GM15510 (cell line): ENCODE data around the gene TLCD3B.

ENCODE experiments used
- POLR2A ChIP-seq: IDR thresholded peaks from 3 replicates; pipeline ENCODE4 v1.6.1; 2011; ENCODE audit warnings: borderline replicate concordance; ENCODE audit not compliant: insufficient read length; ENCODE audit errors: extremely low read depth

Gene TLCD3B

DNA sequence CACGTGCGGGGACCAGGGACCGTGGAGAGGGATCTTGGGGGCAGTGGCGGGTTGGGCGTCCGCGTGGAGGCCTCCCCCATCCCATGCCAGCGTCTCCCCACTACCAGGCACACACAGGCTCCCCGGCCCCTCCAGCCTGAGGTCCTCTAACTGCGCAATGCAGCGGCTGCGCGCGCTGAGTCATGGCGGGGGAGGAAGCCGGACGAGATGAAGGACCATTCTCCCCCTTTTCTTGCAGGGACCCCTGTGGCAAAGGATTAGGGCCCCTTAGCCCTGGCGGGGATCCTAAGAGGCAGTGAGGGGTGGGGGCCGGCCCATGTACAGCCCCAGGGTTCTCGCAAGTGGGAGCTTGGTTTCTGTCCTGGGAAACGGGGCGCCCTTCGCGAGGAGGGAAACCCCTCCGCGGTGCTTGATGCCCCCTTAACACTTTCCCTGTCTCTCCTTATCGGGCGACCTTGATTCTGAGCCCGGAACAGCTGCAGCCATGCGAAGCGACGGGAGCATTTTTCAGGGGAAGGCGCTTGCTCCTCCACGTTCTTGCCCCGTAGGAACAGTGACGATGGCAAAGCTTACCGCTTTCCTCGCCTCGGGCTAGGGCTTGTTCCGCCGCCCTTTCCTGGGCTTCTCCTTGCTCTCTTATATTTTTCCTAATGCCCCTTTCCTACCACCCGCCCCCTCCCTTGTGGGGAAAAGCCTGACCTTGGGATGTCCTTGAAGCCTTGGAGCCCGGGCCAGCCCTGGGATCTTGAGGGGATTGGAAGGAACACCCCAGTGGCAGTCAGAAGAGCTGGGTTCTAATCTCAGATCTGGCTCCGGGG is 35.1 kb upstream of the TLCD3B start:
- TF ChIP-seq POLR2A, result no peak

DNA sequence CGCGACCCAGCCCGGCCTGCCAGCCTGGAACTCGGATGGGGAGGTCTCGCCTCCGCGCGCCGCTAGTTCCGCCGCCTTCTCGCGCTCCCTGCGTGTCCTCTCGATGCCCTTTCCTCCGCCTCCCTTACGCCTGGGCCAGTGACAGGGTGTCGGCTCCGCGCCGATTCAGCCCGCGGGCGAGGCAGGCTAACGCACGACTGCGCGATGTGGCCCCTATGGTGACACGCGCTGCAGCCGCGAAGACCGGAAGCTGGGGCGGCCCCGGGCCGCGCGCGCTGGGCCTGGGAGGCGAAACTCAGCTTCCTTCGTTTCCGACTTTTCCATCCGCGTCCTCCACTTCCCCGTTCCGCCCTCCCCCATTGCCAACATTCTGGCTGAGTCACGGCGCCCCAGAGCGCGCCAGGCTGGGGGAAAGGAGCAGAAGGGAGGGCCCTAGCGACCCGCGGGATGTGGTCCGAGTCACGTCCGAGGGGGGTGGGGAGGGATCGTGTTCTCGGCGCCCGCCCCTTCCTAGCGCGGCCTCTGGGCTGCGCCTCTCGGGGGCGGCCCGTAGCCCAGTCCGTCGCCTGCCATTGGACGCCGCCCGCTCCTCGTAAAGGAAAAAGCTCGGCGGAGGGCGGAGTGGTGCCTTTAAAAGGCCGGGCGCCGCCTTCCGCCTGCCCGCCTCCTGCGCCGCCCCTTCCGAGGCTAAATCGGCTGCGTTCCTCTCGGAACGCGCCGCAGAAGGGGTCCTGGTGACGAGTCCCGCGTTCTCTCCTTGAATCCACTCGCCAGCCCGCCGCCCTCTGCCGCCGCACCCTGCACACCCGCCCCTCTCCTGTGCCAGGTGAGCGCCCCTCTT is 34.3 kb upstream of the TLCD3B start, which contains the start of gene ALDOA:
ALDOA (plus strand) TSS at position 659 of the 841 bp plus-strand sequence. CDS start 1,138 bp downstream, outside the sequence.
- TF ChIP-seq POLR2A, result peak; percentile 92

DNA sequence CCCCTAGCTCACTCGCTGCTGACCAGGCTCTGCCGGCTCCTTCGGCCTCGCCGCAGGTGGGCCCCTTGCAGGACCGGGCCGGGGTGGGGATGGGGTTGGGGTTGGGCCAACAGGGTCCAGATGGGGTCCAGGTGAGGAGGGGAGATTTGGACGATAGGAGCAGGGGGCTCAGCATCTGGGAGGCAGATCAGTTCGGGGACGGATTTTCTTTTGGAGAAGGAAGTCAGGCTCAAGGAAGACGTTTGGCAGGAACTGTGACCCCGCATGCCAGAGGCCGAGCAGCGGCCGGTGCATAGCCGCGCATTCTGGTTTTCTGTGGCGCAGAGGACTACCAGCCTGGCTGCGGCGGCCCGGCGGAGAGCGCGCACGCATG is 33.6 kb upstream of the TLCD3B start:
- no peak for TF ChIP-seq POLR2A

DNA sequence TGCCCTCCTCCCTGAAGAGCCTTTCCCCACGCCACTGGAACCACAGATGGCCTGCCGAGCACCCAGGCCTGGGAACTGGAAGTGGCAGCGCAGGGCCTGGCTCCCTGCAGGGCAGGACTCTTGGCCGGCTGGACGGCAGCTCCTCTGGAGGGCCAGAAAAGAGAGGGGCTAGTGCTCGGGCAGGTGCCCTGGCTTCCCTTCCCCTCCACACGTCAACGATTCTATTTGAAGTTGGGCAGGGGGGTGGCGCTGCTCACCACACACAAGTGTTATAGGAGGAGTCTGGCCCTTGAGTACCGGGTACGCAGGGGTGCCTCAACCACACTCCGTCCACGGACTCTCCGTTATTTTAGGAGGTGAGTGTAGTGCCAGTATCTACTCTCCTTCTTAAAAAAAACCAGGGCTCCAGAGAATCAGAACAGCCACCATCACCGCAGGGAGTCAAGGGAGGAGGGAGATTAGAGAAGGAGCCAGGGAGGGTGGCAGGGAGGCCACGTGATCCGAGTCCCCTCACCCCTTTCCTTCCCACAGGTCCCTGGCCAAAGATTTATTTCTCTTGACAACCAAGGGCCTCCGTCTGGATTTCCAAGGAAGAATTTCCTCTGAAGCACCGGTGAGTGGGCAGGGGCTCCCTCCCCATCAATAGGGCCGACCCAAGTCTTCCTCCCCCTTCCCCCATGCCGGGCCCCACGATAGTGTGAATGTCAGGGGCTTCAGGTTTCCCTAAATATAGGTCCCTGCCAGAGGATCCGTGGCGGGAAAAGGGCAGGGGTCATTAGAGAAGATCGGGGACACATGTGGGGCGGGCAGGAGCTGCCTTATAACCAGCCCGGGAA is 33.0 kb upstream of the TLCD3B start:
- TF ChIP-seq POLR2A, result peak; percentile 67

DNA sequence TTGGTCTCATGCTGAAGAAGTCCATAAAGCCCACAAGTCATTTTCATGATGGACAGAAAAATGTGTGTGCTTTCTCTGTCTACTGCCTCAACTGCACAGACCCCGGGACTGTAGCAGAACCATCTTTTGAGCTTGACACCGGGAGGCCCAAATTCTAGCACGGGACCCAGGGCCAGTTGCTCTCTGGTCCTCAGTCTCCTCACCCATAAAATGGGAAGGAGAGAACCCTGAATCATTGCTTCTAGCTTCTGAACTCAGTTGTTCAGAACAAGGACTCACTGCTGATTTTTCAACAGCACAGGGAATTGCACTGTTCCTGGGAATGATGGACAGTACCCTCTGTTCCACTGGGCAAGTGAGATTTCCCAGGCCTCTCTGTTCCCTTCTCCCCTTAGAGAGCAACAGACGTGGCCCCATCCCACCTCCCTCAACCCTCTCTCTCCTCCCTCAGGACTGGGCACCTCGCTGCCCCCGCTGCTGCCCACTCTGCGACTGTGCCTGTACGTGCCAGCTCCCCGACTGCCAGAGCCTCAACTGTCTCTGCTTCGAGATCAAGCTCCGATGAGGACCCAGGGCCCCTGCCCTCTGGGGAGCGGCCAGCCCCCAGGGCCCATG is 32.3 kb upstream of the TLCD3B start:
- no peak for TF ChIP-seq POLR2A

DNA sequence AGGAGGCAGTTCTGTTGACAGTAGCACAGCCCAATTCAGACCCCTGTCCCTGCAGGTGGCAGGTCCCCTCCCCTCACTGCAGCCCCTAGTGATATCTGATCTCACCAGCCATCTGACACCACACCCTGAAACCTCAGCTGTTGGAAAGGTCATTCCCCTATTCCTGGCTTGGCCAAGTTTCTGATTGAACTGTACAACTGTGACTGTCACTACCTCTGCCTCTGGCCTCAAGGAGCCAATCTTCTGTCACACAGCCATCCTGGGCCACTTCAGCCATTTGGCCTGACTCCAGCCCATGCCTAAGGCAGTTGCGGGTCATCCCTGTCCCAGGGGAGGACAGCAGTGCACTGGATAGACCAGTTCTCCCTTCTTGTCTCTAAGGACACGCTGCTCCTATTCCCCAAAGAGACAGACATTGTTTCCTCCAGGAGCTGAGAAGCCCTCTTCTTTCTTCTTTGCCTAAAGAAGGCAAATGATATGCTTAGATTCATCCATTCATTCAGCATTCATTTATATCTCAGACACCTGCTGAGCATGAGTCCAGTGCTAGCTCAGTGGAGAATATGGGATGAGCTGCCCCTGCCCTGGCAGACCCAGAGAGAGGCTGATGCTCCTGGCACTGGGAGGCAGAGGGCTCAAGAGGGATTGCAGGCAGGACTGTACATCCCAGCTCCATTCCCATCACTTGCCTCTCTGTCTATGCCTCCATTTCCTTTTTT is 29.9 kb upstream of the TLCD3B start:
- no peak for TF ChIP-seq POLR2A

DNA sequence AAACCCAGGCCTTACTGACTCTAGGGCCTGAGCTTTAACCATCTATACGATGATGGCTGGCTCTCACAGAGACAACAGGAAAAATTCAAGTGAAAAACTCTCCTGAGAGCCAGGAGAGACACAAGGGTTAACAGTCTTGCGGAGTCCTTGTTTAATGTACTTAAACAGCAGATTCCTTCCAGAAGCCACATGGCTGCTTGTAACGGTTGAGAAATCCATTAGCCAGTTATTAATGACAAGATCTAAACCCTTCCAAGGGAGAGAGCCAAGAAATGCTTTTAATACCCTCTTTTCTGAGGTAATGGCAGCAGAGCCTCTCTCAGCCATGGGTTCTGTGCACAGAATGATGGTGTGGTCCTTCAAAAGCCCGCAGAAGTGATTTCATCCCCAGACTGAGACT is 29.3 kb upstream of the TLCD3B start:
- no peak for TF ChIP-seq POLR2A

DNA sequence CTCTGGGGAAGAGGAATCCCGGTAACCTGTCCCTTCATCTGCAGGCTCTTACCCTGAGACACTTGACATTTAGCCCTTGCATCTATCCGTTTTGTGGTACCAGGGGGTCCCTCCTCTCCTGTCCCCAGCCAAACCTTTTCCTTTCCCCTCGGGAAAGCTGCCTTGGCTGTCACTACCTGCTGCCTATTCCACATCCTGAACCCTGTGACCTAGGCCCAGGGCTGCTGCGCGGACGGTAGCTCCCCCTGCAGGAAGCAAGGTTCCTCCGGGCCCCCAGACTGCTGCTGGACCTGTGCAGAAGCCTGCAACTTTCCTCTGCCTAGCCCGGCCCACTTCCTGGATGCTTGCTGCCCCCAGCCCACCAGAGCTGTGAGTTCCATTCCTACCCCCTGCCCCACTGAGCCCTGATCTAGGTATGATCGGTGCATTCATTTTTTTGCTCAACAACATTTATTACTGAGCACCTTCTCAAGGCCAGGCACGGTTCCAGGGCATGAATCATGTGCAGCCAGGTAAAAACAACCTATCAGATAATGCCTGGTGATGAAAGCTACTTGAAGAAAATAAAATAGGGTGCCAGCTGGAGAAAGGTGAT is 24.0 kb upstream of the TLCD3B start:
- no peak for TF ChIP-seq POLR2A

DNA sequence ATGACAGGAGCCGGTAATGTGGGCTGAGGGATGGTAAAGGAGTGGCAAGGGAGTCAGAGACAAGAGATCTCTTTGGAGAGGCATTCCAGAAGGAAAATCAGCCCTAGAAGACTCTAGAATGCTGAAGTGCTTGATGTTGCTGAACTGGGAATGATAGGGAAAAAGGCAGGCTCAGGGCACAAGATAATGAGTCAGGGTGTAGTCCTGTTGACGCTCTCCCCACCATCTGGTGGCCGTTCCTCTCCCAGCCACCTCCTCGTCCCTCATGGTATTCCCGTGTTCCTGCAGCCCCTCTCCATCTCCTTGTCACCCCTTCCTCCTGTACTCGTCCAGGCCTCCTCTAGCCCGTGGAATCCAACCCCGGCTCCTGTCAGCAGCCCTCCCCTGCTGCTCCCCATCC is 23.4 kb upstream of the TLCD3B start:
- no peak for TF ChIP-seq POLR2A

DNA sequence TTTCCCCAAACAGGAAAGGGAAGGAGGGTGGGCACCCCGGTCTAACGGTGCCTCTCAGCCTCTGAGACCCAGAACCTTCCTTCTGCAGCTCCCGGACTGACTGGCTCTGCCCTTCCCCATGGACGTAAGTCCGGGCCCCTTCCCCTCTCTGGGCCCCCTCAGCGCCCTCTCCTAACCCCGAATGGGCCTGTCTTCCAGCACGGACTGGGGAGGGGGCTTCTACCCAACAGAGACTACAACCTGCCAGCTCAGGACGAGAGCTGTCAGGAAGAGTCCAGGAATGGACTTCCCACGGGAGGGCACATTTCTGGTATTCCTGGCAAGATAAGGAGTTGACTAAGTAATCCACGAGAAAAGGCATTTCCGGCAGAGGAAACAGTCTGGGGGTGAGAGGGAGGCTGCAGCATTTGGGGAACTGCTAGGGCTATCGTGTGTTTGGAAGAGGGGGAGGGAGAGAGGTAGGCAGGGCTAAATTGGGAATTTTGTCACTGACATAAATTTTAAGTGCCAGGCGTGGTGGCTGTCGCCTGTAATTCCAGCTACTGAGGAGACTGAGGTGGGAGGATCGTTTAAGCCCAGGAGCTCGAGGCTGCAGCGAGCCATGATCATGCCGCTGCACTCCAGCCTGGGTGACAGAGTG is 22.4 kb upstream of the TLCD3B start:
- no peak for TF ChIP-seq POLR2A

DNA sequence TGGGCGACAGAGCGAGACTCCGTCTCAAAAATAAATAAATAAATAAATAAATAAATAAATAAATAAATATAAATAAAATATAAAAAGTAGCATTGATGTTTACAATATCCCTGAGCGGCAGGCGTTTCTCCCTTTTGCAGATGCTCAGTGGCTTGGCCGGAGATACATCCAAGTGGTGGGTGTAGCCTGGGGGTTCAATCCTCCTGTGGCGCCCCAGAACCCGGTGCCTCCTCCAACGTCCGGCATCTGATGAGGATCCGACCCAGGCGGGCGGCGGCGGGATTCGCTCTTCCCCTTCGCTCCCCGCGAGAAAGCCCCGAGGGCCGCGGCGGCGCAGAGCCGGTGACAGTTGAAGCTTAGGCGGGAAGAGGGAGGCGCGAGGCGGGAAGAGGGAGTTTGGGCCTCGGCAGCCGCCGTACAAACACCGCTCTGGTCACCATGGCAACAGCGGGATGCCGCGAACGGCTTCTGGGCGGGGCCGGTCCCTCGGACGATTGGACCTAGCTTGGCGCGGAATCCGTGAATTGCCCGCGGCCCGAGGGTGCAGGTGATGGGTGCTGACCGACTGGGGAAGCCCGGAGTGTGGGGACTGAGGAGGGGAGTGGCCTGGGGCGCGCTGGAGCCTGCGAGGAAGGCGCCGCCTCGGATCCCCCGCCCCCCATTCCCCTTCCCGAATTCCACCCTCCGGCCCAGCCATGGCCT is 21.8 kb upstream of the TLCD3B start:
- peak; percentile 44 for TF ChIP-seq POLR2A

DNA sequence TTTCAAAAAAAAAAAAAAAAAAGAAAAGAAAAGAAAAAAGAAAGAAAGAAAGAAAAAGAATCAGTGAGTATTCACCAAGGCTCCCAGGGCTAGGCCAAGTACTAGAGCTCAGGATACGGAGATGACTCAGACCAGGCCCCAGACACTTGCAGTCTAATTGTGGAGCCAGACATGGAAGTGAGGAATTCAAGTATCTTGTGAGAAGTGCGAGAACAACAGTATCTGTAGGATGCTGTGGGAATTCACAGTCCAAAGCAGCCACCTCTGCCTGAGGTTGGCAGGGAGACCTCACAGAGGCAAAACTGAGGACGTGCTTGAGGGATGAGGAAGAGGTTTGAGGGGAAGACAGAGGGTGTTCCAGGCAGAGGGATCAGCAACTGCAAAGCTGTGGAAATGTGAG is 20.4 kb upstream of the TLCD3B start:
- TF ChIP-seq POLR2A, result no peak

DNA sequence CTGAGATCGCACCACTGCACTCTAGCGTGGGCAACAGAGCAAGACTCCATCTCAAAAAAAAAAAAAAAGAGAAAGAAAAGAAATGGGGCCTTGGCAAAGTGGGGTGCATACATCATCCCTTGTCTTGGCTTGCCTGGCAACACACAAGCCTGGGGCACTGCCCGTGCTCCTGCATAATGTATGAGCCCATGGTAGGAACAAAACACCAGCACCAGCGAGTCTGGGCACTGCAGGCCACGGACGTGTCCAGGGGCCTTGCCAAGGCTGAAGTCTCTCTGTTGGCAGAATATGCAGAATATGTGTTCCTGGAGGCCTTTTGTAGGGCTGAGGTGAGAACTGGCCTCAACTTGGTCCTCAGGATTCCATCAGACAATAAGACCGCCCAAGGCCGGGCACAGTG is 18.8 kb upstream of the TLCD3B start:
- TF ChIP-seq POLR2A, result no peak

DNA sequence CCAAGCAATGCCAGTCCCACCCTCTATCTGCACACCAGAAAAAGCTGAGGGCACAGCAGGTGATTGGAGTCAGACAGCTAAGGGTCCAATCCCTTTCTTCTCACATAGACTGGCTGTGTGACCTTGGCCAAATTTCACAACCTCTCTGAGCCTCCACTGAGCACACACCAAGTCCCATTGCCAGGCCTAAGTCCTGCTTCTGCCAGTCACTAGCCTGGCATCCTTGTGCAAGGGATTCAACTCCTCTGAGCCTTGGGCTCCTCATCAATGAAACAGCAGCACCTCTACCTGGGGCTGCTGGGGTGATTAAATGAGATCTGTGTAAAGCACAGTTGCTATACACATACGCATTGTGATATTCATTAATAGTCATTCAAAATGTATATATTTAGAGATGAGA is 15.5 kb upstream of the TLCD3B start:
- TF ChIP-seq POLR2A, result no peak
